Uterine smooth muscle cell (primary cell): ENCODE data around the gene PRRC2A. TPM values are rescaled to one million over a fixed set of nuclear protein-coding genes. Genes with fewer than 3 reads are reported as not detected.

Source experiments
- total RNA-seq: library from RNA; depleted of rRNA; stranded (reverse); fragments of >200 nt; gene quantifications from 2 replicates; pipeline ENCODE4 v1.2.3, GENCODE V29; 2014

The PRRC2A gene
- total RNA-seq, 1 donor from 2014 or later, result 46.1 TPM

Other genes with a start within 250 kb of the PRRC2A start
- 18.5 and 66.0 TPM in 2 replicates for gene MICA, start 217.1 kb upstream of the PRRC2A start, total RNA-seq
- 11.6 and 21.9 TPM in 2 replicates for gene MICB, start 122.6 kb upstream of the PRRC2A start, total RNA-seq
- gene MCCD1, start 91.8 kb upstream of the PRRC2A start, total RNA-seq, result not detected in 2 replicates
- 355 and 485 TPM in 2 replicates for gene DDX39B, start 78.7 kb upstream of the PRRC2A start, total RNA-seq
- 2.0 and 3.0 TPM in 2 replicates for gene ATP6V1G2, start 74.1 kb upstream of the PRRC2A start, total RNA-seq
- gene NFKBIL1, start 73.1 kb upstream of the PRRC2A start, total RNA-seq, result 26.0 and 36.1 TPM in 2 replicates
- gene LTA, start 48.4 kb upstream of the PRRC2A start, total RNA-seq, result not detected in 2 replicates
- gene TNF, start 45.1 kb upstream of the PRRC2A start, total RNA-seq, result not detected in 2 replicates
- gene LTB, start 38.3 kb upstream of the PRRC2A start, total RNA-seq, result 0.25 TPM in 1 of 2 replicates, not detected in the other
- not detected in 2 replicates for gene LST1, start 34.4 kb upstream of the PRRC2A start, total RNA-seq
- not detected in 2 replicates for gene NCR3, start 27.7 kb upstream of the PRRC2A start, total RNA-seq
- not detected in 2 replicates for gene AIF1, start 5.5 kb upstream of the PRRC2A start, total RNA-seq
- 122 and 128 TPM in 2 replicates for gene BAG6, start 31.9 kb downstream of the PRRC2A start, total RNA-seq
- gene APOM, start 35.2 kb downstream of the PRRC2A start, total RNA-seq, result 0.89 and 1.2 TPM in 2 replicates
- 22.6 and 28.4 TPM in 2 replicates for gene C6orf47, start 40.1 kb downstream of the PRRC2A start, total RNA-seq
- gene GPANK1, start 44.3 kb downstream of the PRRC2A start, total RNA-seq, result 13.0 and 18.5 TPM in 2 replicates
- 82.2 and 114 TPM in 2 replicates for gene CSNK2B, start 45.4 kb downstream of the PRRC2A start, total RNA-seq
- 3.0 and 3.4 TPM in 2 replicates for gene LY6G5B, start 49.3 kb downstream of the PRRC2A start, total RNA-seq
- 0.33 and 0.37 TPM in 2 replicates for gene LY6G5C, start 60.4 kb downstream of the PRRC2A start, total RNA-seq
- 42.8 and 50.0 TPM in 2 replicates for gene ABHD16A, start 82.6 kb downstream of the PRRC2A start, total RNA-seq
- gene LY6G6F, start 86.2 kb downstream of the PRRC2A start, total RNA-seq, result not detected in 2 replicates
- gene LY6G6D, start 94.6 kb downstream of the PRRC2A start, total RNA-seq, result not detected in 2 replicates
- gene LY6G6C, start 101.0 kb downstream of the PRRC2A start, total RNA-seq, result not detected in 2 replicates
- not detected in 2 replicates for gene MPIG6B, start 102.7 kb downstream of the PRRC2A start, total RNA-seq
- 39.3 and 81.0 TPM in 2 replicates for gene DDAH2, start 108.6 kb downstream of the PRRC2A start, total RNA-seq
- 791 and 1,362 TPM in 2 replicates for gene CLIC1, start 115.8 kb downstream of the PRRC2A start, total RNA-seq
- gene MSH5, start 119.3 kb downstream of the PRRC2A start, total RNA-seq, result 13.0 and 21.6 TPM in 2 replicates
- gene SAPCD1, start 141.9 kb downstream of the PRRC2A start, total RNA-seq, result 1.00 and 1.2 TPM in 2 replicates
- gene VWA7, start 156.6 kb downstream of the PRRC2A start, total RNA-seq, result 0.11 and 0.25 TPM in 2 replicates
- 68.7 and 88.5 TPM in 2 replicates for gene VARS1, start 175.0 kb downstream of the PRRC2A start, total RNA-seq
- 34.9 and 48.9 TPM in 2 replicates for gene LSM2, start 186.3 kb downstream of the PRRC2A start, total RNA-seq
- gene HSPA1L, start 194.6 kb downstream of the PRRC2A start, total RNA-seq, result 0.89 and 1.7 TPM in 2 replicates
- gene HSPA1A, start 194.8 kb downstream of the PRRC2A start, total RNA-seq, result 60.4 and 107 TPM in 2 replicates
- 94.5 and 181 TPM in 2 replicates for gene HSPA1B, start 207.0 kb downstream of the PRRC2A start, total RNA-seq
- gene NEU1, start 242.1 kb downstream of the PRRC2A start, total RNA-seq, result 72.7 and 128 TPM in 2 replicates